CD4-positive, alpha-beta T cell treated with Interleukin-17A for 1 hour (primary cell): Measurements from ENCODE around the gene UPK3BL2.
"Not testable (repeated sequence)": the region's sequence is repeated elsewhere in the genome, so short reads cannot be mapped to it uniquely, and the experiment has no call there.

Source experiments
- DNase-seq: peaks from one replicate; pipeline ENCODE4 v3.0.0-alpha.2; 2020

Gene UPK3BL2

DNA sequence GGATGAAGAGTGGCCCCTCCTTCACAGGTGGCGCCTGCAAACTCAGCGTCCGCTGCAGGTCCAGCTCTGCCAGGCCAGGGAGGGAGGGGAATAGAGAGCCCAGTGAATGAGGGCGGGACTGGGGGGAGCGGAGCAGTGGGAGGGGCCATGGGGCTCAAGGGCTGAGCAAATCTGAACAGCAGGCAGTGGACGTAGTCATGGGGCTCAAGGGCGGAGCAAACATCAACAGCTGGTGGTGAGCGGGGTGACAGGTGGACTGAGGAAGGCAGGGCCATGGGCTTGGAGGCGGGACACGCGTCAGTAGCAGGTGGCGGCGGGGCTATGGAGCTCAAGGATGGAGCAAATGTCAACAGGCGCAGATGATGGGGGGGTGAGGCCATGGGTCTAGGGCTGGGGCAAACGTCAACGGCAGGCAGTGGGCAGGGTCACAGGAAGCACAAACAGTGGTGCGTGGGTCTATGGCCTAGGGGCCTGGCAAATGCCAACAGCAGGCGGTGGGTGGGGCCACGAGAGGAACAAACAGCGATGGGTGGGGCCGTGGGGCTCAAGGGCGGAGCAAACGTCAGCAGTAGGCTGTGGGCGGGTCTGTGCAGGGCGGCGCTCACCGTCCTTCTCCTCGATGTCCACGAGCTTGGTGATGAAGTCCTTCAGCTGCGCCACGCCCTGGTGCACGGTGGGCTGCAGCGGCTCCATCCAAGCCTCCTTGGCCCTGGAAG lies 50.1 kb downstream of the UPK3BL2 start:
- DNase-seq, result not testable (repeated sequence)

GRCh38 chr7:102490529-102491075 lies 52.9 kb downstream of the UPK3BL2 start:
- DNase-seq, result peak; percentile 55
